ENCODE data around the gene FAM107B. TPM values are rescaled to one million over a fixed set of nuclear protein-coding genes. Genes with fewer than 3 reads are reported as not detected.

Gene FAM107B
- total and polyA plus RNA-seq, 2 donors (not counting 3 experiments of a cell fraction or from before 2014, with no cell fraction given): 39.2 to 176 TPM

DNA sequence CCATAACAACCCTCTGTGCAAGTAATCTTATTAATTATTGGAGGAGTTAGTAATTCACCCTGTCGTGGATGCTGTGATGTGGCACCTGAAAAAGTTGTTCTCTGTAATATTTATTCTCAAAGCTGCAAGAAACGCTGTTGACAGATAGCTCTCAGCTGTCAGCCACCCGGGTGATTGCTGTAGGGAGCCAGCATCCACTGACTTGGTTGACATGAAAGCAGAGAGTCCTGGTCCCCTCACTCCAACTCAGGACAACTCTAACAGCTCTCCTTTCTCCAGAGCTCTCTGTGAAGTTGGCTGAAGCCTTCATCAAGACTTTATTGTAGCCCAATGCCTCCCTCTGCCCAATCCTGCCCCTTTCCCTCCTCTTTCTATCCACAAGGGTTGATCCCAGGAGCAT lies 98.0 kb downstream of the FAM107B start:
- H3K79me2 ChIP-seq (ENCODE audit: control insufficient read depth, insufficient read depth, low read length): no peaks in the 10 kb centered on the region
- H3K9me1 ChIP-seq (replicated peaks; ENCODE audit: control insufficient read depth, extremely low read depth, insufficient read depth, low read length): no peaks in the 10 kb centered on the region
- H3K27me3 ChIP-seq (ENCODE audit: control insufficient read depth in 2 of 2, insufficient read depth in 2 of 2, low read length in 2 of 2): peaks cover 0 to 3% of the 10 kb centered on the region in 2 experiments
- H3K9ac ChIP-seq (replicated peaks; ENCODE audit: extremely low read depth, insufficient read depth, low read length): no peak overlapping the region
- no peaks in the 10 kb centered on the region for H4K20me1 ChIP-seq (replicated peaks; ENCODE audit: control insufficient read depth, extremely low read depth, insufficient read depth, low read length)
- no peak for DNase-seq (ENCODE audit: low read depth, low spot score)
- no TSS peak for BruUV-seq (replicated peaks)
- TF ChIP-seq EZH2 (IDR thresholded peaks at IDR 0.05; ENCODE audit: borderline replicate concordance, low read depth, low read length, severe bottlenecking) (no peak), MYC (IDR thresholded peaks at IDR 0.05; ENCODE audit: low read depth, low read length) (no peak), JUN (IDR thresholded peaks at IDR 0.05; ENCODE audit: borderline replicate concordance, insufficient read depth, insufficient read length, low read depth) (no peak), GATA2 (IDR thresholded peaks at IDR 0.05; ENCODE audit: insufficient read depth, insufficient read length, low read depth, low read length) (no peak), FOS (IDR thresholded peaks at IDR 0.05; ENCODE audit: borderline replicate concordance, insufficient read depth, low read length) (no peak), POLR2A (IDR thresholded peaks at IDR 0.05; ENCODE audit: low read depth, low read length) (no peak), POLR2AphosphoS5 (IDR thresholded peaks at IDR 0.05; ENCODE audit: insufficient read depth, low read depth, low read length) (no peak)
- TF ChIP-seq, protein P1, sequence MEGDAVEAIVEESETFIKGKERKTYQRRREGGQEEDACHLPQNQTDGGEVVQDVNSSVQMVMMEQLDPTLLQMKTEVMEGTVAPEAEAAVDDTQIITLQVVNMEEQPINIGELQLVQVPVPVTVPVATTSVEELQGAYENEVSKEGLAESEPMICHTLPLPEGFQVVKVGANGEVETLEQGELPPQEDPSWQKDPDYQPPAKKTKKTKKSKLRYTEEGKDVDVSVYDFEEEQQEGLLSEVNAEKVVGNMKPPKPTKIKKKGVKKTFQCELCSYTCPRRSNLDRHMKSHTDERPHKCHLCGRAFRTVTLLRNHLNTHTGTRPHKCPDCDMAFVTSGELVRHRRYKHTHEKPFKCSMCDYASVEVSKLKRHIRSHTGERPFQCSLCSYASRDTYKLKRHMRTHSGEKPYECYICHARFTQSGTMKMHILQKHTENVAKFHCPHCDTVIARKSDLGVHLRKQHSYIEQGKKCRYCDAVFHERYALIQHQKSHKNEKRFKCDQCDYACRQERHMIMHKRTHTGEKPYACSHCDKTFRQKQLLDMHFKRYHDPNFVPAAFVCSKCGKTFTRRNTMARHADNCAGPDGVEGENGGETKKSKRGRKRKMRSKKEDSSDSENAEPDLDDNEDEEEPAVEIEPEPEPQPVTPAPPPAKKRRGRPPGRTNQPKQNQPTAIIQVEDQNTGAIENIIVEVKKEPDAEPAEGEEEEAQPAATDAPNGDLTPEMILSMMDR (IDR thresholded peaks at IDR 0.05; ENCODE audit: extremely low read depth in 1 of 2, insufficient read depth in 1 of 2, low read depth in 1 of 2, low read length in 2 of 2): no peak
- TF ChIP-seq, protein P2, sequence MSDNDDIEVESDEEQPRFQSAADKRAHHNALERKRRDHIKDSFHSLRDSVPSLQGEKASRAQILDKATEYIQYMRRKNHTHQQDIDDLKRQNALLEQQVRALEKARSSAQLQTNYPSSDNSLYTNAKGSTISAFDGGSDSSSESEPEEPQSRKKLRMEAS (IDR thresholded peaks at IDR 0.05; ENCODE audit: insufficient read depth, insufficient read length): no peak
- H2AFZ ChIP-seq (ENCODE audit: low read depth, low read length): no peak overlapping the region
- no peak overlapping the region for H3K4me2 ChIP-seq (ENCODE audit: insufficient read depth, low read length)
- intact Hi-C loops (cut with micrococcal nuclease): no loop called here
- ChIA-PET CTCF (interaction anchor here (1.1 to 1.5 kb wide), 2 partner anchors 10 to 12 kb away, joined by 3 to 5 read pairs; no protein-coding TSS in a partner anchor), POLR2A (no interaction called here)
- no peak overlapping the region for H3K27ac ChIP-seq (ENCODE audit: insufficient read depth, low read depth, low read length)
- no peak overlapping the region for H3K4me3 ChIP-seq (replicated peaks in 1 of 3; ENCODE audit: insufficient read depth in 1 of 3, low read depth in 1 of 3, low read length in 3 of 3)
- no peaks in the 10 kb centered on the region for H3K9me3 ChIP-seq (replicated peaks; ENCODE audit: control insufficient read depth, insufficient read depth, low read length)
- no peaks in the 10 kb centered on the region for H3K36me3 ChIP-seq (ENCODE audit: control insufficient read depth in 2 of 2, extremely low read depth in 1 of 2, insufficient read depth in 2 of 2, low read length in 2 of 2)
- dilution Hi-C loops (cut with MboI; ENCODE audit: extremely low pct_ligation_motif_present, low sequenced_read_pairs): no loop called here
- no peaks in the 10 kb centered on the region for H3K4me1 ChIP-seq (ENCODE audit: control insufficient read depth, extremely low read depth, insufficient read depth, low read length)
- no peak for FAIRE-seq

All from endothelial cell of umbilical vein (primary cell).